ENCODE measurements around the gene RAB27A. TPM values are rescaled to one million over a fixed set of nuclear protein-coding genes. Genes with fewer than 3 reads are reported as not detected.

RAB27A gene
- total and polyA plus RNA-seq, 2 experiments from 2014 or later = 3.2 to 5.8 TPM

DNA sequence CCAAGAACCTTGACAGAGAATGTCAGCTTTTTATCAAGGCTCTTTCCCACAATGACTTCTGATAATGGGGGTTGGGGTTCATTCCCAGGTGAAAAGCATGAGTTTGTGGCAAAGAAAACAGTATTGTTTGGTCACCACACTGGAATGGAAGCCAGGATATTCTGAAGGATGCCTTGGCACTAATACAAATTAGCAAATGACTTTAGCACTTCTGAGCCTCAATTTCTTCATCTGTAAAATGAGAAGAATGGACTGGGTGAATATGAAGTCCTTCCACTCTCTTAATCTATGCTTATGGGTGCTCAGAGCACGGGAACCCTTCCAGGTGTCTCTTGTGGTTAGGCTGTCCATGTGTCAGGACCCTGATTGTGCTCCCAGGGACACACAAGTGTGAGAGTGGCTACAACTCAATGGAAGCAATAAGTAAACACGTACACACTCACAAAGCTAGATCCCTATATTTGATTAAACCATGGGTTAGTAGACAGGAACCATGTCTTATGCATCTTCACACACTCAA lies 21.4 kb downstream of the RAB27A start:
- Mint-ChIP-seq H3K9me3 (no peaks in the 10 kb centered on the region), H3K4me3 (no peak overlapping the region), H3K4me1 (no peaks in the 10 kb centered on the region), H3K36me3 (ENCODE audit: low read depth) (no peaks in the 10 kb centered on the region), H3K27ac (no peak overlapping the region), H3K27me3 (ENCODE audit: insufficient read depth, low read depth, poor library complexity) (no peaks in the 10 kb centered on the region)
- H2AFZ ChIP-seq = no peak overlapping the region
- DNase-seq (ENCODE audit: low spot score) (no peak), ATAC-seq (no peak)
- H3K4me3 ChIP-seq = no peak overlapping the region
- no peaks in the 10 kb centered on the region for H3K36me3 ChIP-seq (ENCODE audit: insufficient read depth)
- no peak overlapping the region for H3K4me2 ChIP-seq
- H3F3A ChIP-seq (replicated peaks; ENCODE audit: low read depth) = no peaks in the 10 kb centered on the region
- H3K27ac ChIP-seq (ENCODE audit: low read depth) = no peak overlapping the region
- no peaks in the 10 kb centered on the region for H3K79me2 ChIP-seq (replicated peaks; ENCODE audit: insufficient read depth)
- TF ChIP-seq ZNF114 (CRISPR knock-in tag; IDR thresholded peaks at IDR 0.05) (no peak), STAT1 (IDR thresholded peaks at IDR 0.05; ENCODE audit: unreplicated experiment) (no peak), EZH2phosphoT487 (IDR thresholded peaks at IDR 0.05; ENCODE audit: unreplicated experiment) (no peak), ZNF462 (CRISPR knock-in tag; IDR thresholded peaks at IDR 0.05) (no peak), POLR2AphosphoS5 (IDR thresholded peaks at IDR 0.05; ENCODE audit: low read depth) (no peak), REST (IDR thresholded peaks at IDR 0.05; ENCODE audit: unreplicated experiment) (no peak), ZNF331 (CRISPR knock-in tag; IDR thresholded peaks at IDR 0.05; ENCODE audit: low read depth) (no peak), EZH2 (IDR thresholded peaks at IDR 0.05; ENCODE audit: low read depth, unreplicated experiment) (no peak), CREB1 (CRISPR knock-in tag; IDR thresholded peaks at IDR 0.05; ENCODE audit: low read depth) (no peak), JUNB (IDR thresholded peaks at IDR 0.05; ENCODE audit: unreplicated experiment) (no peak), NANOG (IDR thresholded peaks at IDR 0.05; ENCODE audit: borderline replicate concordance) (no peak)
- TF ChIP-seq, protein P1, sequence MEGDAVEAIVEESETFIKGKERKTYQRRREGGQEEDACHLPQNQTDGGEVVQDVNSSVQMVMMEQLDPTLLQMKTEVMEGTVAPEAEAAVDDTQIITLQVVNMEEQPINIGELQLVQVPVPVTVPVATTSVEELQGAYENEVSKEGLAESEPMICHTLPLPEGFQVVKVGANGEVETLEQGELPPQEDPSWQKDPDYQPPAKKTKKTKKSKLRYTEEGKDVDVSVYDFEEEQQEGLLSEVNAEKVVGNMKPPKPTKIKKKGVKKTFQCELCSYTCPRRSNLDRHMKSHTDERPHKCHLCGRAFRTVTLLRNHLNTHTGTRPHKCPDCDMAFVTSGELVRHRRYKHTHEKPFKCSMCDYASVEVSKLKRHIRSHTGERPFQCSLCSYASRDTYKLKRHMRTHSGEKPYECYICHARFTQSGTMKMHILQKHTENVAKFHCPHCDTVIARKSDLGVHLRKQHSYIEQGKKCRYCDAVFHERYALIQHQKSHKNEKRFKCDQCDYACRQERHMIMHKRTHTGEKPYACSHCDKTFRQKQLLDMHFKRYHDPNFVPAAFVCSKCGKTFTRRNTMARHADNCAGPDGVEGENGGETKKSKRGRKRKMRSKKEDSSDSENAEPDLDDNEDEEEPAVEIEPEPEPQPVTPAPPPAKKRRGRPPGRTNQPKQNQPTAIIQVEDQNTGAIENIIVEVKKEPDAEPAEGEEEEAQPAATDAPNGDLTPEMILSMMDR (conservative IDR thresholded peaks at IDR 0.05; ENCODE audit: low read depth in 2 of 2) = no peak
- TF ChIP-seq, protein P2, sequence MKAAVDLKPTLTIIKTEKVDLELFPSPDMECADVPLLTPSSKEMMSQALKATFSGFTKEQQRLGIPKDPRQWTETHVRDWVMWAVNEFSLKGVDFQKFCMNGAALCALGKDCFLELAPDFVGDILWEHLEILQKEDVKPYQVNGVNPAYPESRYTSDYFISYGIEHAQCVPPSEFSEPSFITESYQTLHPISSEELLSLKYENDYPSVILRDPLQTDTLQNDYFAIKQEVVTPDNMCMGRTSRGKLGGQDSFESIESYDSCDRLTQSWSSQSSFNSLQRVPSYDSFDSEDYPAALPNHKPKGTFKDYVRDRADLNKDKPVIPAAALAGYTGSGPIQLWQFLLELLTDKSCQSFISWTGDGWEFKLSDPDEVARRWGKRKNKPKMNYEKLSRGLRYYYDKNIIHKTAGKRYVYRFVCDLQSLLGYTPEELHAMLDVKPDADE (IDR thresholded peaks at IDR 0.05) = no peak
- no peaks in the 10 kb centered on the region for H3K27me3 ChIP-seq (ENCODE audit: insufficient read depth)
- no peaks in the 10 kb centered on the region for H4K20me1 ChIP-seq (replicated peaks; ENCODE audit: insufficient read depth)
- H3K9me2 ChIP-seq (ENCODE audit: insufficient read depth) = no peaks in the 10 kb centered on the region
- no peaks in the 10 kb centered on the region for H3K4me1 ChIP-seq (ENCODE audit: insufficient read depth)
